Suppressor macrophage treated with lipopolysaccharide for 4 hours (primary cell): ENCODE measurements around the gene CMIP.
"Not testable (repeated sequence)": the region's sequence is repeated elsewhere in the genome, so short reads cannot be mapped to it uniquely, and the experiment has no call there.

Experiments used
- DNase-seq: peaks from one replicate; pipeline ENCODE4 v3.0.0-alpha.2; 2020

Gene CMIP

GRCh38 chr16:81444448-81445121 lies at the start of gene CMIP:
Gene CMIP (plus strand): TSS chr16:81444808.
- DNase-seq, result peak; percentile 94

GRCh38 chr16:81394966-81395655 lies 49.5 kb upstream of the CMIP start:
- DNase-seq, result no peak

- DNase-seq, result no peak
These were observed 47.3 kb upstream of the CMIP start for GRCh38 chr16:81397058-81397878.

GRCh38 chr16:81397879-81398520 lies 46.6 kb upstream of the CMIP start:
- DNase-seq, result peak; percentile 7

GRCh38 chr16:81399909-81400308 lies 44.7 kb upstream of the CMIP start:
- DNase-seq, result no peak

- DNase-seq, result no peak
These were observed 43.3 kb upstream of the CMIP start for GRCh38 chr16:81401035-81401950.

- no peak for DNase-seq
These were observed 41.4 kb upstream of the CMIP start for GRCh38 chr16:81403208-81403600.

- DNase-seq, result peak; percentile 93
These were observed 40.8 kb upstream of the CMIP start for GRCh38 chr16:81403601-81404391.

- DNase-seq, result not testable (repeated sequence)
These were observed 39.6 kb upstream of the CMIP start for GRCh38 chr16:81405002-81405401.

GRCh38 chr16:81405702-81406113 lies 38.9 kb upstream of the CMIP start:
- DNase-seq, result no peak

GRCh38 chr16:81408409-81408950 lies 36.1 kb upstream of the CMIP start:
- no peak for DNase-seq

- DNase-seq, result no peak
These were observed 35.5 kb upstream of the CMIP start for GRCh38 chr16:81409016-81409556.

- DNase-seq, result no peak
These were observed 33.8 kb upstream of the CMIP start for GRCh38 chr16:81410643-81411293.

- no peak for DNase-seq
These were observed 31.2 kb upstream of the CMIP start for GRCh38 chr16:81413245-81413990.

GRCh38 chr16:81415751-81416150 lies 28.9 kb upstream of the CMIP start:
- DNase-seq, result no peak

- no peak for DNase-seq
These were observed 27.9 kb upstream of the CMIP start for GRCh38 chr16:81416749-81417148.

GRCh38 chr16:81417210-81417609 lies 27.4 kb upstream of the CMIP start:
- DNase-seq, result no peak

GRCh38 chr16:81419806-81420205 lies 24.8 kb upstream of the CMIP start:
- no peak for DNase-seq

GRCh38 chr16:81421126-81421525 lies 23.5 kb upstream of the CMIP start:
- no peak for DNase-seq
